Stimulated activated CD4-positive, alpha-beta T cell treated with anti-CD3 and anti-CD28 coated beads, Interleukin-4, amount 100 ng/mL, for 24 hours (primary cell): ENCODE results near the gene PTPN7.
"Not testable (repeated sequence)": the region's sequence is repeated elsewhere in the genome, so short reads cannot be mapped to it uniquely, and the experiment has no call there.

Experiments
- DNase-seq: peaks from one replicate; pipeline ENCODE4 v3.0.0-alpha.2; 2020

PTPN7 gene

DNA sequence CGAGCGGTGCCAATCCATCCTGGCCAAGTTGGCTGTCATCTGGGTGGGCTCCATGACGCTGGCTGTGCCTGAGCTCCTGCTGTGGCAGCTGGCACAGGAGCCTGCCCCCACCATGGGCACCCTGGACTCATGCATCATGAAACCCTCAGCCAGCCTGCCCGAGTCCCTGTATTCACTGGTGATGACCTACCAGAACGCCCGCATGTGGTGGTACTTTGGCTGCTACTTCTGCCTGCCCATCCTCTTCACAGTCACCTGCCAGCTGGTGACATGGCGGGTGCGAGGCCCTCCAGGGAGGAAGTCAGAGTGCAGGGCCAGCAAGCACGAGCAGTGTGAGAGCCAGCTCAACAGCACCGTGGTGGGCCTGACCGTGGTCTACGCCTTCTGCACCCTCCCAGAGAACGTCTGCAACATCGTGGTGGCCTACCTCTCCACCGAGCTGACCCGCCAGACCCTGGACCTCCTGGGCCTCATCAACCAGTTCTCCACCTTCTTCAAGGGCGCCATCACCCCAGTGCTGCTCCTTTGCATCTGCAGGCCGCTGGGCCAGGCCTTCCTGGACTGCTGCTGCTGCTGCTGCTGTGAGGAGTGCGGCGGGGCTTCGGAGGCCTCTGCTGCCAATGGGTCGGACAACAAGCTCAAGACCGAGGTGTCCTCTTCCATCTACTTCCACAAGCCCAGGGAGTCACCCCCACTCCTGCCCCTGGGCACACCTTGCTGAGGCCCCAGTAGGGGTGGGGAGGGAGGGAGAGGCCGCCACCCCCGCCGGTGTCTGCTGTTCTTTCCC lies 32.4 kb downstream of the PTPN7 start:
- DNase-seq: no peak

DNA sequence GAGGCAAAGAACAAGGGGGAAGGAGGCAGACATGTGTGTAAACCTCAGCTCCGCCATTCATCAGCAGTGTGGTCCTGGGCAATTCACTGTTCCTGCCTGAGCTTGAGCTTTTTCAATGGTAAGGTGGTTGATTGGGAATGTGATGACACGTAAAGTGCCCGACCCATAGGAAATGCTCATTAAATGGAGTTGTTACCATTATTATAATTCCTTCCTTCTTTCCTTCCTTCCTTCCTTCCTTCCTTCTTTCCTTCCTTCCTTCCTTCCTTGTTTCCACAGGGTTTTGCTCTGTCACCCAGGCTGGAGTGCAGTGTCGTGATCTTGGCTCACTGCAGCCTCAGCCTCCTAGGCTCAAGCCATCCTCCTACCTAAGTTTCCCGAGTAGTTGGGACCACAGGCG lies 33.3 kb downstream of the PTPN7 start:
- no peak for DNase-seq

DNA sequence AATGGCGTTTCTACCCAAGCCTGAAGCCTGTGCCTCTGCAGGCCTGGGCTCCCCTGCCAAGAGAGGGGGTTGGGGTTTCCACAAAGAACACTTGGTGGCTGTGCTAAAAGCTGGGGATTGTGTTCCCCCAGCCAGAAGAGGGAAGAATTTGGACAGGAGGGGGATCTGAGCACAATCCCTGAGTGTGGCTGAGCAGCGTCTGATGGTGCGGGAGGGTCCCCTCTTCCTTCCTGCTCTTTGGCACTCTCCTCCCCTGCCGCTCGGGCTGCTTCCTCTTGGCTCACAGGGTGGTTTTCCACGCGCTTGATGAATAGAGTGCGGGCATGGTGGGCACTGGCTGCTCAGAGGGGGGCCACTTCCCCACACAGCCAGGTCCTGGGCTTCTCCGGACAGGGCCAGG lies 34.0 kb downstream of the PTPN7 start:
- DNase-seq: no peak

DNA sequence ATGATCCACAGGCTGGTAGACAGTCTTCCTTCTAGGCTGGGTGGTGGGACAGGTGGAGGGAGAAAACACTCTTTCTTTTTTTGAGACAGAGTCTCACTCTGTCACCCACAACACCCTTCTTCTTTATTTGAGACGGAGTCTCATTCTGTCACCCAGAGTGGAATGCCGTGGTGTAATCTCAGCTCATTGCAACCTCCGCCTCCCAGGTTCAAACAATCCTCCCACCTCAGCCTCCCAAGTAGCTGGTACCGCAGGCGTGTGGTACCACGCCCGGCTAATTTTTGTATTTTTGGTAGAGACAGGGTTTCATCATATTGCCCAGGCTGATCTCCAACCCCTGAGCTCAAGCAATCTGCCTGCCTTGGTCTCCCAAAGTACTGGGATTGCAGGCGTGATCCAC lies 34.8 kb downstream of the PTPN7 start:
- no peak for DNase-seq

DNA sequence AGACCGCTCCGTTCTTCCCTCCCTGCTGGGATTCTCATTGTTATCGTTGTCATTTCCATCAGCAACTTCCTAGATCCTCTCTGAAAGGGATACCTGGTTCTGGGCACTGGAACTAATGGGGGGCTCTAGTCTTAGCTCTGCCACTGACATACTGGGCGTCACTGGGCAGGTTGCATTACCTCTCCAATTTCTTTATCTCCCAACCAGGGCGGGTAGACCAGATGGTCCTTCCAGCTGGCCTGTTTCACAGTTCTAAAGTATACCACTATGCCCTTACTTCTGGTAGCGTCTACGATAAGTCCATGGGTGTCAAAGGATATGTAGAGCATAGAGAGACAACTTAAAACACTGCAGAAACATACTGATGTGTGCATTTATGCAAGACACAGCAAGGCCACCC lies 36.3 kb downstream of the PTPN7 start:
- DNase-seq: no peak

DNA sequence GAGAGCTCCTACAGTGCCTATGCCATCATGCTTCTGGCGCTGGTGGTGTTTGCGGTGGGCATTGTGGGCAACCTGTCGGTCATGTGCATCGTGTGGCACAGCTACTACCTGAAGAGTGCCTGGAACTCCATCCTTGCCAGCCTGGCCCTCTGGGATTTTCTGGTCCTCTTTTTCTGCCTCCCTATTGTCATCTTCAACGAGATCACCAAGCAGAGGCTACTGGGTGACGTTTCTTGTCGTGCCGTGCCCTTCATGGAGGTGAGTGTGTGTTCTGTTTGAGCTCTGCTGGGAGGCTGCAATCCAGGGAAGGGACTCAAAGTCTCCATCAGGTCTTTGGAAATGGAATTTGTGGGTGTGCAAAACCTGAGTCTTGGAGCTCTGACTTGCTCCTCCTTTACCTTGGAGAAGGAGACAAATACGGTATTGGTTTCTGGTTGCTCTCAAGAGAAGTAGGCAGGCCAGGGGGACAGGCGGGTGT lies 37.0 kb downstream of the PTPN7 start:
- no peak for DNase-seq

DNA sequence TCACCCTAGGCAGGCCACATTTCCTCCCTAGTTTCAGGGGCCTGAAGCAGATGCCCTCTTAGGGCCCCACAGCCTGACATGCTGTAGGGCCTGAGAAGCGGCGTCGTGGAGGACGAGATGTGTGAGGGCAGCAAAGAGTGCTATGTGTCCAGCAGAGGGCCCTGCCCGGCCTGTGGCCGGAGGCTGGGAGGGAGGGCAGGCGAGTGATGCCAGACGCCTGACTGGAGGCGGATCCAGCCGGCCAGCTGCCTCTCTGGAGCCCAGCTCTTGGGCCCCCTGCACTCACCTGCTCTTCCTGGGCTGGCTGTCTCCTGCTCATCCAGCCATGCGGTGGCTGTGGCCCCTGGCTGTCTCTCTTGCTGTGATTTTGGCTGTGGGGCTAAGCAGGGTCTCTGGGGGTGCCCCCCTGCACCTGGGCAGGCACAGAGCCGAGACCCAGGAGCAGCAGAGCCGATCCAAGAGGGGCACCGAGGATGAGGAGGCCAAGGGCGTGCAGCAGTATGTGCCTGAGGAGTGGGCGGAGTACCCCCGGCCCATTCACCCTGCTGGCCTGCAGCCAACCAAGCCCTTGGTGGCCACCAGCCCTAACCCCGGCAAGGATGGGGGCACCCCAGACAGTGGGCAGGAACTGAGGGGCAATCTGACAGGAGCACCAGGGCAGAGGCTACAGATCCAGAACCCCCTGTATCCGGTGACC lies 37.6 kb downstream of the PTPN7 start, which contains the start of gene GPR37L1:
TSS of gene GPR37L1 (plus strand) at position 279 of the 697 bp plus-strand sequence. CDS start at position 326, 47 bp downstream.
- DNase-seq: no peak

DNA sequence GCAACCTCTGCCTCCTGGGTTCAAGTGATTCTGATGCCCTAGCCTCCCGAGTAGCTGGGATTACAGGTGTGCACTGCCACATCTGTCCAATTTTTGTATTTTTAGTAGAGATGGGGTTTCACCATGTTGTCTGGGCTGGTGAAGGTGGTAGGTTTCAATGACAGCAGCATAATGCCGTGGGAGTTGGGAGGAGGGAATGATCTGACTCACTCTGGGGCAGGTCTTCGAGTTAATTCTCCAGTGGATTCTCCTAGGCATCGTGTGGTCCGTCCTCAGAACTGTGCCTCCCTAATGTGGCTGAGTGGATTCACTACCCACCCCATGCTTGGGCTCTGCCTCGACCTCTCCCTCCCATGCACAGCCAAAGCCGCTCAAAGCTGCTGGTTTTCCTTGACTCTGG lies 39.4 kb downstream of the PTPN7 start:
- DNase-seq: no peak

DNA sequence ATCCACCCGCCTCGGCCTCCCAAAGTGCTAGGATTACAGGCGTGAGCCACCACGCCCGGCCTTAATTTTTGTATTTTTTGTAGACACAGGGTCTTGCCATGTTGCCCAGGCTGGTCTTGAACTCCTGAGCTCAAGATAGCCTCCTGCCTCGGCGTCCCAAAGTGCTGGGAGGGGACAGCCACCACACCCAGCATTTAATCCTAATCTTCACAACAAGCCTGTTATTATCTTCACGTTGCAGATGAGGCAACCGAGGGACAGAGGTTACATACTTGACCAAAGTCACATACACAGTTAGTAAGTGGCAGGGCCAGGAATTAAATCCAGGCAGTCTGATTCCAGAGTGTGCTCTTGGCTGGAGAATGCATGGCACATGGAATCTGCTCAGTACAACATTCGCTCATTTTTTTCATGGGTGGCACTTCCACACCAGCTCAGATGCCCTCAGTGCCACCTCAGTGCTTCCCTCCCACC lies 42.5 kb downstream of the PTPN7 start:
- DNase-seq: no peak

DNA sequence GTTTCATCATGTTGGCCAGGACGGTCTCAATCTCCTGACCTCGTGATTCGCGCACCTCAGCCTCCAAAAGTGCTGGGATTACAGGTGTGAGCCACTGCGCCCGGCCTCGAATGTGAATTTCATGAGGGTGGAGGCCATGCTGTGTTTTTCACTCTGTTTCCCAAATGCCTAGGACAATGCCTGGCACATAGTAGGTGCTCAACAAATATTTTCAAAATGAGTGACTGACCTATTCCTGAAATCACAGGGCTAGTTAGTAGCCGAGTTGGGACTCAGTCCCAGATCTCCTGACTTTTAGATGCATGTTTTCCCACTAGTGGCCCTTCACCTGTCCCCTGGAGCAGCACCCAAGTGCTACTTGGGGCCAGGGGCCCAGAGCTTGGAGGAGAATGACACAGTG lies 44.1 kb downstream of the PTPN7 start:
- DNase-seq: no peak

DNA sequence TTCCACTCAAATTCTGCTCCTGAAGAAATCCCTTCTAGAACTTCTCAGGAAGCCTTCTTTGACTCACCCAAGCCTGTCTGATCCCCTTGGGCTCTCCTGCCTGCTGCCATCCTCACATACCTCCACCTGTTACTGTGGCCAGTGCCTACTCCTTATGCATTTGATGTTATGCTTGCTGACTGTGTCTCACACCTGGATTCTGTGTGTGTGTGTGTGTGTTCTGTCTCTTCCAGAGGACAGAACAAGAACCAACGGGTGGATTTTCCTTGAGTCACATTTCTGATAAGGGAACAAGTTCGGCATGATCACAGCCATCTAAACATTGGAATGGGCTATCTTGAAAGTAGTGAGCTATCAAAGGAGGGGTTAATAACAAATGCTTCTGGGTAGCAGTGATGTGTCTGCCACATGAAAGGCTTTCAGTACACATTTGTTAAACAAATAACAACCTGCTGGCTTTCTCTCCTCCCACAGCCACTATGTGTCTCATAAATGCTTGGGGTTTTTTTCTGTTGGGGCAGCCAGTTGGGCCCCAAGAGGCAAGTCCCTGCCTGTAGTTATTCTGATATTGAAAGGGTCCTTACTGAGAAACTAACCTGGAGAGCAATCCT lies 46.6 kb downstream of the PTPN7 start:
- no peak for DNase-seq

DNA sequence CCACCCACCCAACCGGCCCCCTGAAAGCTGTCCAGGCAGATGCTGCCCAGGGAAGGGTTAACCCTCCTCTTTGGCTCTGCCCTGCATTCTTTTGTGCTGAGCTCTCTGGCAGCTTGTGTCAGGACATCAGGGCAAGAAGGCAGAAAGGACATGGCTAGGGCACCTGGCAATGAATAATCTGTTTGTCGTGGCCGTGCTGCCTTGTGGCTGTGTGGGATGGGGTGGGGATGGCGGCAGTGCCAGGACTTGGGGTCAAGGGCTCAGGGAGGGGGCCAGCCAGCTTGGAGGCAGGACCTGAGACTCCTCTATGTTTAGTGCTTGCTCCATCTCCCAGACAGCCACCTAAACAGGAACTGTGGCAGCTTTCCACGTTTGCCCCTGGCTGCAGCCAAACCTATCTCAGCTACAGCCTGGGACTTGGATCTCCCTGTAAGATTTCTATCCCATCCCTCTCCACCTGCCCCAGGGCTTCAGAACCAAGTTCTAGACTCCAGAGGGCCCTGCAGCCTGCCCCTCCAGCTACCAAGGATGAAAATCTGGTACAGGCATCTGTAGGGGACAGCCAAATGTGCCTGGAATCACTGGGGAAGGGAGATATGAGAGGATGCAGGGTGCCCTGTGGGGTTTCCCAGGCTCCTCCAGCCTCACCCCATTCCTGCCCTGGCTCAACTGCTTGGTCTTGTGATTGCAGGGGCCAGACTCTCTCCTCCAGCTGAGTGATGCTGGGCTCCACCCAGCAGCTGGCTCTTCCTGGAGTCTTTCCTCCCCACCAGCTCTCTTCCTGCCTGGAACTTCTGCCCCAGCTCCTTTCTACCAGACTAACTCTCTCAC lies 47.3 kb downstream of the PTPN7 start:
- no peak for DNase-seq

DNA sequence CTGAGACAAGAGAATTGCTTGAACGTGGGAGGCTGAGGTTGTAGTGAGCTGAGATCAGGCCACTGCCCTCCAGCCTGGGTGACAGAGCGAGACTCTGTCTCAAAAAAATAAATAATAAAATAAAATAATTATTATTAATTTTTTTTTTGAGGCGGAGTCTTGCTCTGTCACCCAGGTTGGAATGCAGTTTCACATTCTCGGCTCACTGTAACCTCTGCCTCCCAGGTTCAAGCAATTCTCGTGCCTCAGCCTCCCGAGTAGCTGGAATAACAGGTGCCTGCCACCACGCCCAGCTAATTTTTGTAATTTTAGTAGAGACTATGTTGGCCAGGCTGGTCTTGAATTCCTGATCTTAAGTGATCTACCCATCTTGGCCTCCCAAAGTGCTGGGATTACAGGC lies 48.8 kb downstream of the PTPN7 start:
- not testable (repeated sequence) for DNase-seq

DNA sequence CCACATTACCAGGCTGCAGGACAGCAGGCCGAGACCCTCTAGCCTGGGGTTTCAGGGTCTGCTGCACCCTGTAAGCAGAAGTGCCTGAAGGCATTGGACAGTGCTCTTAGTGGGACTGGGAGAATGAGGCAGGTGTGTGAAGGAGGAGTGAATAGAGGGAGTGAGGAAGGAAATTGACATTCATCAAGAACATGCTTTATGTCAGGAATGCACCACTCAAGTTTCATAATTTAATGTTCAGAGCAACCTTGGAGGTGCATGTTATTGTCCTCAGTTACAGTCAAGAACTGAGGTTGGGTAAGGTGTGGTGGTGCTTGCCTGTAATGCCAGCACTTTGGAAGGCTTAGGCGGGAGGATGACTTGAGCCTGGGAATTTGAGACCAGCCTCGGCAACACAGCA lies 49.4 kb downstream of the PTPN7 start:
- no peak for DNase-seq

DNA sequence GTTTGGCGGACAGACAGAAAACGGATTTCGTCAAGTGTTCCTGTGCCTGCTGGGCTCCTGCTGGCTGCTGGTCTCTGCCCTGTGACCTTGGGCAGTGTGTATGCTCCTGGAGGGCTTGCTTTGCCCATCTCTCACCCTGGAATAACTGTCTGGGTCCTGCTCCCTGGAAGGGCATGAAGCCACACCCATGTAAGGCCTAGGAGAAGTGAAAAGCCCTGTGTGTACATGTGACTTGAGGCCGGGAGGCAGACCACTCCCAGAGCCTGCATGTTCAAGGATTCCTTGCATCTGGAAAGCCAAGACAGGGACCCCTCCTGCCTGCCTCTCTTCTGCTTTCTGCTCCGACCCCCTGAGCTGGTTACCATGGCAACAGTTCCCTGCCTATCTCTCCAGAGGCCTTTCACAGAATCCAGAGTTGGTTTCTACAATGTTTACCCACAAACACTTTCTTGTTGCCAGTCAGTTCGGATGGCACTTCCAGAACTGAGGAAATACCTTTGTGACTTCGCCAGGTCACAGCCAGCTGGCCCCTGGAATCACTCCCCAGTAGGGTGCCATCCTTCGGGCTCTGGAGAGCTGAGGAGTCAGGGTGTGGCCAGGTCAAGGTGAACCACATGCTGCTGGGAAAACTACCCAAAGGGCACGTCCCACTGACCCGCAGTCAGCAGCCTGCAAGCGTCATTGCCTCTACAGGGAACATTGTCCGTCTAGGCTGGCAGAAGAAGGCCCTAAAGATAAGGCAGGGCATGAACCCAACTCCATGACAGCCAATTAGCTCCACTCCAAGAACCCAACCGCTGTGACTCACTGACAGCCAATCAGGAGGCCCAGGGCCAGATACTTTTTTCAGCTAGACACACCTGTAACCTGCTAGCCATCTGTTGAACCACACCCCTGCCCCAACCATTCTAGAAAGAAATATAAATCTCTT lies 52.3 kb downstream of the PTPN7 start:
- no peak for DNase-seq

DNA sequence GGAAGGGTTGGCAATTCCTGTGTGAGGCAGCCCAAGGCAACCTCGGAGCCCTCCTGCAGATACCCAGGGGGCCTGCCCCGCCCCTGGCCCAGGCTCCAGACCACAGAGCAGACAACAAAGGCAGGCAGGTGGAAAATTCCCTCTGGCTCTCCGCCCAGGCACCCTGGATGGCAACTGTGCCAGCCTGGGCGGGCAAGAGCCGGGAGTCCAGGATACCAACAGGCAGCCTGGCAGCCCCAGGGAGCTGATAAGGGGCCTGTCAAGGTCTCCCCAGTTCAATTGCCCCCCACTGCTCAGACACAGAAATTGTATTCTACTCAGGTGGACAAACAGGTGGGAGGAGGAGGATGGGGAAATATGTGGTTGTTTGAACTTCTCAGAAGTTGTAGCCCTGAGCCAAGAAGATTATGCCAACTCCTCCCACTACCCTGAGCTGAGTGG lies 53.1 kb downstream of the PTPN7 start:
- DNase-seq: no peak

DNA sequence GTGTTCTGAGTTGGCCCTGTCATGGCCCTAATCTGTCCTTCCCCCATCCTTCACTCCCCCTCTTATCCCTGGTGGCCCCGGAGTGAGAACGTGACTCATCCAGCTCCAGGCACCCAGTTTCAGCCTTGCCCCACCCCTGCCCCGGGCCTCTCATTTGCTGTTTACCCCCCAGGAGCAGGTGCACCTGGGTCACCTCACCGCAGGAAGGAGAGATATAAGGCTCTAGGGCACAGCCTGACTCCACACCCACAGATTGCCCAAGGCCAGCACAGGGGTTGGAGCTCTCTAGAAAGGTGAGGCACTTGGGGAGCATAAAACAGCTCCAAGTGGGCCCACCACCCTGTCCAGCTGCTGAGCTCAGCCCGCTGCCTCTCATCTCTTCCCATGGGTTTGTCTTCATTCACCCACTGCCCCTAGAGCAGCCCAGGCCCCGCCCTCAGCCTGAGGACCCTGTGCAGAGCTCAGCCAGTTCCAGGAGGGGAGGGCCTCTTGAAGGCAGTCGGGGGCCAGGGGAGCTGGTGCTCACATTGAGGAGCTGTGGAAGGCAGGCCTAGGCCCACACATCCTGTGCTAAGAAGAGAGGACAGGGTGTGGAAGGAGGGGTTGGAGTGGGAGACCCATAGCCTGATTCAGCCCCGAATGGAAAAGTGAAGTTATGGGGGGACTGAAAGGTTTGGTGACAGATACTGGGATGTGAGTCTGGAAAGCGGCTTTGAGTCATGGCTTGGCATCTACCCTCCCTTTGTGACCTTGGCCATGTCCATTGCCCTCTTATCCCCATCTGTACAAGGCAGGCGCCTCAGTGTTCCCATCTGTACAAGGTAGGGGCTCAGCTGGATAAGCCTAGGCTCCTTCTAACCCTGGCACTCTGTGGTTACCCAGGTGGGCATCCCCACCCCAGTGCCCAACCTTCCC lies 53.8 kb downstream of the PTPN7 start:
- no peak for DNase-seq

DNA sequence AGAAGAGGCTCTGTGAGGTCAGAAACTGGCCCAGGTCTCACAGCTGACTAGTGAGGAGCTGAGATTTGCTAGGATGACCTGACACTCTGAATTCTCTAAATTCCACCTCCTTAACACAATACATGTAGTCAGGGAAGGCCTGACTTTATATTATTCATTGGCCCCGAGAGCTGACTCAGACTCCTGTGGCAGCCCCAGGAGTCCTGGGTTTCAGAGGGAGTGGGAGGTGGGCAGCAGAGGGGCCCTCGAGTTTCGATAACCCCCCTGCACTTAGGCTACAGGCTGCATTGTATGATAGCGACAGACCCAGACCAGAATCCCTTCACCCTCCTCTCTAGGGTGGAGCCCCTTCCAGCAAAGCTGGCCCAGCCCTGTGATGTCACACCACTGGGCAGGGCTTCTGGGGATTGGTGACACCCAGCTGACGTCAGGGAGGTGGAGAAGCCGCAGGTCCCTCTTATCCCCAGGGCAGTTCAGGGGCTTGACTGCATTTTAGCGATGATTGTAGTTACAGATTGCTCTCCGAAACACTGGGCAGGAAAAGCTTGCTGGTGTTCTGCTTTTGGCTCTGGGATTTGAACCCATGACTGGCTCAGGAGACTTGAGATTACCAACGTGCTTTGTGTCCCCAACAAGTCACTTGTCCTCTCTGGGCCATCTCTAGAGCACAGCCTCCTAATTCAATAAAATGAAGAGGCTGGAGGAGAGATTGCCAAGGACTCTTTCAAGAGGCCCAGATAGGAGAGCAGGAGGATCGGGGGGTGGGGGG lies 54.6 kb downstream of the PTPN7 start:
- no peak for DNase-seq

DNA sequence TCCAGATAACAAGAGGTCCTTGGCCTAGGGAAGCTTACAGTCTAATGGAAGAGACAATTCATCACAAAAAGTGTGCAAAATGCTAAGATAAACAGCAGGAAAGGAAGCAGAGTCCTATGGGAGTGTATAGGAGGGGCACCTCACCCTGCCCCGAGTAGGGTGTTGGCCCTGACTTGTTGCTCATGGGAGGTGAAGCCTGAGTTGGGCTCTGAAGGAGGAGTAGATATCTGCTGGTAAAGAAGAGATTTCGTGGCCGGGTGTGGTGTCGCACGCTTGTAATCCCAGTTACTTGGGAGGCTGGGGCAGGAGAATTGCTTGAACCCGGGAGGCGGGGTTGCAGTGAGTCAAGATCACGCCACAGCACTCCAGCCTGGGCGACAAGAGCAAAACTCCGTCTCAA lies 56.3 kb downstream of the PTPN7 start:
- no peak for DNase-seq

DNA sequence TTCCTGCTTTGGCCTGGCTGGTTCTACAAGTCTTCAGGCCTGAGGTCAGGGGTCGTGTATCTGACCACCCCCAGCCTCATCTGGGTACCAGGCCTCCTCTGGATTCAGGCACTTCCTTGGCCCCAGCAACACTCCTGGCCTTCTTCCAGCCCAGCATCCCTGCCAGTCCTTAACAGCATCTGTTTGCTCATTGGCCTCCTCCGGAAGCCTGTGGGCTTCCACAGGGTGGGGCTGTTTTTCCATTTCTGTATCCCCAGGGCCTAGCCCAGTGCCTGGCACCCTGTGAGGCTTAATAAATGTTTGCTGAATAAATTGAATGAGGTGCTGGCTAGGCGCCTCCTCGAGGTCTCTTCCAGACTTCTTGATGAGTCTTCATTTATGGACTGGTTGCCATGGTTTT lies 59.2 kb downstream of the PTPN7 start:
- no peak for DNase-seq
